ENCODE results near the gene ERICH6. TPM values are rescaled to one million over a fixed set of nuclear protein-coding genes. Genes with fewer than 3 reads are reported as not detected.

Gene ERICH6
- total RNA-seq, 2 donors from 2014 or later: not detected

- intact Hi-C loops (cut with DNase I, micrococcal nuclease): no loop called here
- DNase-seq (no peak), ATAC-seq (peak; percentile 82)
These were observed 34.4 kb upstream of the ERICH6 start for GRCh38 chr3:150737874-150738679.

GRCh38 chr3:150736903-150737832 is 33.4 kb upstream of the ERICH6 start:
- peak; percentile 79 for ATAC-seq
- DNase-seq: no peak
- intact Hi-C loops (cut with DNase I, micrococcal nuclease): no loop called here

DNA sequence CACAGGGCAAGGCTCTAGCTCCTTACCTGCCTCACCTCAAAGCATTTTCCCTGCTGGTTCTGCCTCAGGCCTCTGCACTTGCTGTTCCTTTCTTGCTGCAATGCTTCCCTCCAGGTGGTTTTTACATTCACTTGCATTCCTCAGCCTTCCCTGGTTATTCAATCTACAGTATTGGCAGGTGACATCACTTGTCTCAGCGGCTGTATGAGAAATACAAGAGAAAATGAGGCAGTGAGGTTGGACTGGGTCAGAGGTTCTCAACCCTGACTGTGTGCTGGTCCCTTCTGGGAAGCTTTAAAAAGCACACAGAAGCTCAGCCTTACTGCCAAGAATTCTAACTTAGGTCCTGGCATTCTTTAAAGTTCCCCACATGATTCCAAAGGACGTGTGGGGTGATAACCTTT is 32.6 kb upstream of the ERICH6 start:
- DNase-seq: no peak
- no peak for ATAC-seq
- intact Hi-C loops (cut with DNase I, micrococcal nuclease): no loop called here

GRCh38 chr3:150734795-150735119 is 31.0 kb upstream of the ERICH6 start:
- no peak for DNase-seq
- ATAC-seq: no peak
- intact Hi-C loops (cut with DNase I, micrococcal nuclease): no loop called here

DNA sequence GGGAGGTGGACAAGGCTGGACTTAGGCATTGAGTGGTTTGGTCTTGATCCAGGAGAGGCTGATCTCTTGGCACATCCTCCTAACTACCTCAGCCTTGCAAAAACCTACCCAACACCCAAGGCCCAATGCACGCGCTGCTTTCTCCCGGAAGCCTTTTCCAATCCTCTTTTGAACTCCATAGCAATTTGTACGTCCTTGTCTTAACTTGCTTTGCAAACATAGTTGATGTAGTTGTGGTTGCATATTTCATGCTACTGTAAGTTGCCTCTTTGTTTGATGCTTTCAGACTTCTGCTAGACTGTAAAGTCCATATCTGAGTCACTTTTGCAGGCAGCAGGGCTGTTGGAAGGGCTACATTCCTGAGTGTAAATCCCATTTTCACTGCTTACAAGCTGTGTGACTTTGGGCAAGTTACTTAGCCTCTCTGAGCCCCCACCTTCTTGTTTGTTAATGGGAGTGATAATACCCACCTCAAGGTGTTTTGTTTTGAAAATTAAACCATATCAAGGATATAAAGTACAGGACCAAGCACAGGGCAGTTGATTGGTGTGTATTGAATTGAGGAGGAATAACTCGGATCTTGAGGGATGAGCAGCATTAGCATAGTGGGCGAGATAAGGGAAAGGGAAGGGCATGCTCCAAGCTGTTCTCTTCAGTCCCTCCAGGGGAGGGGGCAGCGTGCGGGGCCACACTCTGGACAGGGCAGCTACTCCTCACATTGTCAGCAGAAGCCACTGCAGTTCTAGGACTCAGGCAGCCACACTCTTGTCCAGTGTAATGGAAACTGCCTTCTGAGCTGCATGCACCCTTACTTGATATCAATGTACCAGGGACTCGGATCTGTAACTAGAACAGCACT is 30.4 kb upstream of the ERICH6 start:
- no peak for ATAC-seq
- no peak for DNase-seq
- intact Hi-C loops (cut with DNase I, micrococcal nuclease): no loop called here

- DNase-seq (no peak), ATAC-seq (no peak)
- intact Hi-C loops (cut with DNase I, micrococcal nuclease): no loop called here
These were observed 29.7 kb upstream of the ERICH6 start for GRCh38 chr3:150733373-150733935.

- DNase-seq: no peak
- ATAC-seq: no peak
- intact Hi-C loops (cut with DNase I, micrococcal nuclease): loop anchor here in 1 of 2 donors (10.0 kb wide), 2 partner anchors 55 to 415 kb away; no protein-coding TSS in a partner anchor
These were observed 26.1 kb upstream of the ERICH6 start for GRCh38 chr3:150729682-150730360.

GRCh38 chr3:150727653-150728502 is 24.2 kb upstream of the ERICH6 start:
- intact Hi-C loops (cut with DNase I, micrococcal nuclease): loop anchor here in 1 of 2 donors (10.0 kb wide), 2 partner anchors 57 to 417 kb away; no protein-coding TSS in a partner anchor
- DNase-seq (no peak), ATAC-seq (no peak)

DNA sequence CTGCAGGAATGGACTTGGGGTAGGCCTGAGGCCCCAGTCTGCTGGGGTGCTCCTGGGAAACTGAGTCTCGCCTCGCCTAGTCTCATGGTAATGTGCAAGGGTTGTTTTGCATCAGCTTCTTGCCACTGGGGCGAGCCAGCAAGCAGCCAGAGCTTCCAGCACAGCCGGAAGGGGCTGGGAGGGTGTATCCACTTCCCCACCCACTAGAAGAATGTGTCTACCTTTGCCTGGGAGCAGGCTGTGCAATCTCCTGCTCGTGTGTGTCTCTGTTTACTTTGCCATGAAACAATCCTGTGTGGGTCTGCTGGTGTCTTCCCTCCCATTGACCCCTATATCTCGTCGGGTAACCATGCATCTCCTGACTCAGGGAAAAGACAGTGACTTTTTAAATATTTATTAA is 21.8 kb upstream of the ERICH6 start:
- ATAC-seq (peak; percentile 95), DNase-seq (peak; percentile 63 to 86)
- intact Hi-C loops (cut with DNase I, micrococcal nuclease): loop anchor here in 1 of 2 donors (10.0 kb wide), 2 partner anchors 59 to 419 kb away; no protein-coding TSS in a partner anchor

DNA sequence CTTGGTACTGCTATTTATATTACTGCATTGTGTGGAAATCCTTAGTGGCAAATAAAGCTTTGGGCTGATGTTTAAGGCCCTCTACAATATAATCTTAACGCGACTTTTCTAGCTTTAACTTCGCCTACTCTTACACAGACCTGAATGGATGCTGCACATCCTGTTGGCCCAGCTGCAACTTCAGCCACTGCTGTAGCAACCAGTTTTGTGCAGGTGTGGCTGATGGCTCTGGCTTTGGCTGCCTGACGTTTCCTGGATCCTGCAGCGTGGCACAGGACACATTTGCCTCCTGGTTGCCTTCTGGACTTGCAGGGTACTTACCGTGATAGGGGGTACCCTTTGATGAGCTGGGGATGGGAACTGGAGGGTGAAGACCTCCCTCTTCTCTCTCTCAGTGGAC is 20.2 kb upstream of the ERICH6 start:
- DNase-seq (no peak), ATAC-seq (peak; percentile 60)
- intact Hi-C loops (cut with DNase I, micrococcal nuclease): loop anchor here in 1 of 2 donors (5.0 to 10.0 kb wide), 3 partner anchors 61 to 421 kb away; no protein-coding TSS in a partner anchor

DNA sequence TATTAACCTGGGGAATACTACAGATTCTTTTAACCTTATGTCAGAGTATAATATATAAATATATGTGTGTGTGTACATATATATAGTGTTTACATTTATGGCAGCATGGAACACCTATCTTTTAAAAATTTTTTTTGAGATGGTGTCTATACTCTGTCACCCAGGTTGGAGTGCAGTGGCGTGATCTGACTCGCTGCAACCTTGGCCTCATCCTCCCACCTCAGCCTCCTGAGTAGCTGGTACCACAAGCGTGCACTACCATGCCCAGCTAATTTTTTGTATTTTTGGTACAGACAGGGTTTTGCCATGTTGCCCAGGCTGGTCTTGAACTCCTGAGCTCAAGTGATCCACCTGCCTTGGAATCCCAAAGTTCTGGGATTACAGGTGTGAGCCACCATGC is 18.5 kb upstream of the ERICH6 start:
- DNase-seq (no peak), ATAC-seq (no peak)
- intact Hi-C loops (cut with DNase I, micrococcal nuclease): loop anchor here in 1 of 2 donors (5.0 to 10.0 kb wide), 3 partner anchors 63 to 423 kb away; no protein-coding TSS in a partner anchor

DNA sequence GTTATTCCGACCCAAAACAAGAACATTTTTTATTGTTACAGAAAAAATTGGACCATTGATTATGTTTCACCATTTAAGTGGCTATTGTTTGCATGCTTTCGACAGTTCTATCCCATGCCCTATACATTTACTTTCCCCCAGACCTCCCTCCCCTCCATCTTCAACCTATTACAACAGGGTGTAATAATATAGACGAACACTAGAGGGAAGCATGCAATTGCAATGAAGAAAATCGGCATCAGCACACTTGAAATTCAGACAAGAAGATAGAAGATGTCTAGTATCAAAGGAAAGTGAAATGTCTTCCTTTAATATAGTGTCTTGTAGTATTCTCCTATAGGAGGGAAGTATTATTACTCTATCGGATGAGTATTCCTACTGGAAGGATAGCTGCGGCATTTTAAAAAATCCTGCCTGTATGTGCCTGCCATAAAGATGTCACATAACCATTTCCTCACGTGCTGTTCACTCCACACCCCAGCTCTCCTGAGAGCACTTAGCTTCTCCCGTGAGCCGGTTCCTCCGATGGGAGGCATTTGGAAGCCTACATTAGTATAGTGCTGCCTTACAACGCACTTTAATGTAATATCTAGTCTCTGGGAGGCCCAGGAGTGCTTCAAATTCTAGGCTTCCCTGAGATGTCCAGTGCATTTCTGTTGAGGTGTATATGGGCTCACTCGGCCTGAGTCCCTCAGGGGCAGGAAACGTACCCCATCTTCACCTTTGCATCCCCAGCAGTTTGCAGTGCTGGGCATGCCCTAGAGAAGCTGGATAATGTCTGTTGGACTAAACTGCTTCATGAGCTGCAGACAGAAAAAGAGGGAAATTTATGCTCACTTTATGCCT is 17.8 kb upstream of the ERICH6 start:
- intact Hi-C loops (cut with DNase I, micrococcal nuclease): loop anchor here in 1 of 2 donors (5.0 to 10.0 kb wide), 3 partner anchors 63 to 423 kb away; no protein-coding TSS in a partner anchor
- ATAC-seq (peak; percentile 44), DNase-seq (no peak)

- intact Hi-C loops (cut with DNase I, micrococcal nuclease): loop anchor here in 1 of 2 donors (5.0 to 10.0 kb wide), 3 partner anchors 64 to 424 kb away; no protein-coding TSS in a partner anchor
- no peak for DNase-seq
- no peak for ATAC-seq
These were observed 16.7 kb upstream of the ERICH6 start for GRCh38 chr3:150720444-150720843.

GRCh38 chr3:150710097-150710496 is 6.4 kb upstream of the ERICH6 start:
- ATAC-seq (no peak), DNase-seq (no peak)
- intact Hi-C loops (cut with DNase I, micrococcal nuclease): no loop called here

GRCh38 chr3:150703299-150703755 is 393 bp downstream of the ERICH6 start:
- intact Hi-C loops (cut with DNase I, micrococcal nuclease): no loop called here
- DNase-seq (peak in 1 of 2 donors; percentile 59), ATAC-seq (peak; percentile 36)
